GM19238 (cell line): ENCODE results near the gene NPHS1.

Source experiments
- DNase-seq: peaks from one replicate; pipeline ENCODE4 v3.0.0; 2011; ENCODE audit warnings: low spot score; ENCODE audit not compliant: insufficient read length

Gene NPHS1

DNA sequence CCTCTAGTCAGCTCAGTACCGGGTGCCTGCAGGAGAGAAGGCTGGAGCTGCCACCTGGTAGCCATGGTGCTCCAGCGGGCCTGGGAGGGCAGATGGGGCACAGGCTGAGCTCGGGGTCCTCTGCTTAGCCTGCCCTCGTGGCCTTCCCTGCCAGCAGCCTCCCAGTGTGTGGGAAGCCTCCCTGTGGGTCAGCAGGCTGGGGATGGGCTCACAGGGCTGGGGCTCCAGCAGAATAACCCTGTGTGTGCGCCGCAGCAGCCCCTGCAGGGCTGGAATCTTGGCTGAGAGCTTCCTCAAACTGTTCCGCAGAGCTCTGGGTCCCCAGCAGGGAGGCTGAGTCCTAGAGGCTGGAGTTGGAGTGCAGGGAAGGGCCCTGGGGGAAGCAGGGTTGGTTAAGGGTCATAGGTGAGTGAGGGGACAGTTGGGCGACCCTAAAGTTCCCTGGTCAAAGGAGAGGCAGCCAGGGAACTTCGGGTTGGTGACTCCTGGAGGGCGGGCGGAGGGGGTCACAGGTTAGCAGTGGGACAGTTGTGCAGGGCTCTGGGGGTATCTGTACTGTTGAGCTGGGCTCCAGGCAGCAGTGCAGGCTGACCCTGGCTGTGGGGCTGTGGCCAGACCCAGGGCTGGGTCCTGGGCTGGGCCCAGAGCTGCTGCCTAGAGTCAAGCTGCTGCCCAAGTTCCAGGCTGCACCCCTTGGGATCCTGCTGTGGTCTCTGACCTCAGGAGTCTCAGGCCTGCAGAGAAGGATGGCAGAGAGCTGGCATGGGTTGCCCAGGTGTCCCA lies 62.9 kb downstream of the NPHS1 start:
- DNase-seq: no peak

GRCh38 chr19:35788205-35788960 lies 63.9 kb downstream of the NPHS1 start:
- no peak for DNase-seq

GRCh38 chr19:35787227-35787799 lies 65.0 kb downstream of the NPHS1 start:
- DNase-seq: no peak

DNA sequence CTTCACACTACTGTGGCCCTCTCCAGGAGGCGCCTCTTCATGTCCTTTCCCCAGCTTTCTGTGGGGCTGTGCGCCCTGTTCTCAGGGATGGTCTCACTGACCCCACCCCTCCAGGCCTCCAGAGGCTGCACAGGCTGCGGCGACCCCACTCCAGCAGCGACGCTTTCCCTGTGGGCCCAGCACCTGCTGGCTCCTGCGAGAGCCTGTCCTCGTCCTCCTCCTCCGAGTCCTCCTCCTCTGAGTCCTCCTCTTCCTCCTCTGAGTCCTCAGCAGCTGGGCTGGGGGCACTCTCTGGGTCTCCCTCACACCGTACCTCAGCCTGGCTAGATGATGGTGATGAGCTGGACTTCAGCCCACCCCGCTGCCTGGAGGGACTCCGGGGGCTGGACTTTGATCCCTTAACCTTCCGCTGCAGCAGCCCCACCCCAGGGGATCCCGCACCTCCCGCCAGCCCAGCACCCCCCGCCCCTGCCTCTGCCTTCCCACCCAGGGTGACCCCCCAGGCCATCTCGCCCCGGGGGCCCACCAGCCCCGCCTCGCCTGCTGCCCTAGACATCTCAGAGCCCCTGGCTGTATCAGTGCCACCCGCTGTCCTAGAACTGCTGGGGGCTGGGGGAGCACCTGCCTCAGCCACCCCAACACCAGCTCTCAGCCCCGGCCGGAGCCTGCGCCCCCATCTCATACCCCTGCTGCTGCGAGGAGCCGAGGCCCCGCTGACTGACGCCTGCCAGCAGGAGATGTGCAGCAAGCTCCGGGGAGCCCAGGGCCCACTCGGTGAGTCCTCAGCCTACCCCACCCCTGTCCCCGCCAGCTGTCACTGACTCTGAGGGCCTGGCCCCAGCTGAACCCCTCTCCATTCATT lies 65.8 kb downstream of the NPHS1 start:
- no peak for DNase-seq

- DNase-seq: no peak
Observed at GRCh38 chr19:35785339-35785627, 67.0 kb downstream of the NPHS1 start.

GRCh38 chr19:35784503-35785338 lies 67.6 kb downstream of the NPHS1 start:
- no peak for DNase-seq

DNA sequence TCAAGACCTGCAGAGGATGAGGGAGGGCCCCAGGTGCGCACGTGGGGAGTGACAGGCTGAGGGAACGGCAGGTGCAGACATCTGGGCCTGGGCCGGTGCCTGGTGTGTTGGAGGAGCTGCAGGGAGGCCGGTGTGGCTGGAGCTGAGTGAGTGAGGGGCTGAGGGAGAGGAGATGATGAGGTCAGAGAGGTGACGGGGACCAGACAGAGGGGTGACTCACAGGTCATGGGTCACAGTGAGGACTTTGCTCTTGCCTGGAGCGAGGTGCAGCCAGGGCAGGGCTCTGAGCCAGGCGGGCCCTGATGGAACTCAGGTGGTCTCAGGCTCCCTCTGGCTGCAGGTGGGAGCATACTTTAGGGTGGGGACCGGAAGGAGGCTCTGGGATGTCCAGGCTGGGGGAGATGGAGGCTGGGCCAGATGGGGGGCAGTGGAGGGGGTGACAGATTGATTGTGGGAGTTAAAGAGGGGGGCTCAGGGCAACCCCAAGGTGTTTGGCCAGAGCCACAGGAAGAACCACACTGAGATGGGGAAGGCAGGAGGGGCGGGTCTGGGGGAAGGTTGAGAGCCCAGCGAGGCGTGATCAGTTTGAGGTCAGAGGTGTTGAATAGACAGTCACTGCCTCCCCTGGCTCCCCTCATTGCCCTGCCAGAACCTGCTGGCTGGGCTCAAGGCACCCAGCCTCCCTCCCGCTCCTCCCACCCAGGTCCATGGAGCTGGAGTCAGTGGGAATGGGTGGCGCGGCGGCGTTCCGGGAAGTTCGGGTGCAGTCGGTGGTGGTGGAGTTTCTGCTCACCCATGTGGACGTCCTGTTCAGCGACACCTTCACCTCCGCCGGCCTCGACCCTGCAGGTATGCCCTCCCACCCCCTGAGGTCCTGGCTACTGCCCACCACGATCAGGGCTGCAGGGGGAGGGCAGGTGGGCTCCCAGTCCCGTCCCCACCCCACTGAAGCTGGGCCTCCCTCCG lies 68.6 kb downstream of the NPHS1 start:
- DNase-seq: no peak

DNA sequence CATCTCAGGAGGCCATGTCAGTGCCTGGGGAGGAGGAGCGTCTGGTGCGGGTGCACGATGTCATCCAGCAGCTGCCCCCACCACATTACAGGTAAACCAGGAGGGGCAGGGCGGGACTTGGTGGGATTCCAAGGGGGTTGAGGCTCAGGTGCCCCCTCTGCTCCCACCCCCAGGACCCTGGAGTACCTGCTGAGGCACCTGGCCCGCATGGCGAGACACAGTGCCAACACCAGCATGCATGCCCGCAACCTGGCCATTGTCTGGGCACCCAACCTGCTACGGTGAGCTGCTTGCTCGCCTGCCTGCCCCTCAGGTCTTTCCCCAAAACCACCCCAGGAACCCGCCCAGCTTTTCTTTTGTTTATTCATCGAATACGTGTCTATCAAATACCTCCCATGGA lies 69.7 kb downstream of the NPHS1 start:
- DNase-seq: no peak

DNA sequence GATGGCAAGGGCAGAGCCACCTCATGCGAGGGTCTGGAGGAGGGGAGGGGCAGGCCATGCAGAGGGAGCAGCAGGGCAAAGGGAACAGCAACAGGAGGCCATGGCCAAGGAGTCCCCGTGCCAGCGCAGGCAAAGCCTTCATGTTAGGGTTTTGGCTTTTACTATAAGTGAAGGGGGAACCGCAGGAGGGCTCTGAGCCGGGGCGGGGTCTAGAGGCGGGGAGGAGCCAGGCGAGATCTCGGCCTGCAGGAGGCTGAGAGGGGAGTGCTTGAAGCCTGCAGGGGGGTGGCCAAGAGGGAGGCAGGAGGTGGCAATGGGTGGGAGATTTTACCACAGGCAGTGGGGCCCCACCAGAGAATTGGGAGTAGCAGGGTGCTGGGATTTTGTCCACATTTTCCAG lies 70.7 kb downstream of the NPHS1 start:
- DNase-seq: no peak

DNA sequence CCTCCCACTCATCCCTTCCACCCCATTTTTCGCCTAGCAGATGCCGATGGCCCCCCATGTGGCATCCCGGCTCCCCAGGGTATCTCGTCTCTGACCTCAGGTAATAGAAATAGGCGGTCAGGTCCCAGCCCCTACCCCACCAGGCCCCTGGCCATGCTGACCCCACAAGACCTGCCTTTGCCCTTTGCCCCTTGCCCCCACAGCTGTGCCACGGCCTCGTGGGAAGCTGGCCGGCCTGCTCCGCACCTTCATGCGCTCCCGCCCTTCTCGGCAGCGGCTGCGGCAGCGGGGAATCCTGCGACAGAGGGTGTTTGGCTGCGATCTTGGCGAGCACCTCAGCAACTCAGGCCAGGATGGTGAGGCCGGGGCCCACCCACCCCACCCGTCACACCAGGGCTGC lies 71.6 kb downstream of the NPHS1 start:
- no peak for DNase-seq

- no peak for DNase-seq
Observed at GRCh38 chr19:35780058-35780457, 72.2 kb downstream of the NPHS1 start.

DNA sequence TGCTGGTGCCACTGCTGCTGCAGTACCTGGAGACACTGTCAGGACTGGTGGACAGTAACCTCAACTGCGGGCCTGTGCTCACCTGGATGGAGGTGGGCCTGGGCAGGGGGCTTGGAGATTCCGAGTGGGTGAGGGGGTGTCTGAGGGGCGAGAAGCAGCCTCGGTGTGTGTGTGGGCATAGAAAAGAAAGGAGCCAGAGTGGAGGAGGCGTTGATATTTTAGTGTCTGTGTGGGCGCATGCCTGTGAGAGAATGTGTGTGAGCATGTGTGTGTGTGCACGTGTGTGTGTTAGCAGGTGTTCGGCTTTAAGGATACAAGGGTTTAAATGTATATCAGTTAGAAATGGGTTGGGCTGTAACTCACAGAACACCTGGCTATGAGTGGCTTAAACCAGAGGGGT lies 73.3 kb downstream of the NPHS1 start:
- DNase-seq: no peak

DNA sequence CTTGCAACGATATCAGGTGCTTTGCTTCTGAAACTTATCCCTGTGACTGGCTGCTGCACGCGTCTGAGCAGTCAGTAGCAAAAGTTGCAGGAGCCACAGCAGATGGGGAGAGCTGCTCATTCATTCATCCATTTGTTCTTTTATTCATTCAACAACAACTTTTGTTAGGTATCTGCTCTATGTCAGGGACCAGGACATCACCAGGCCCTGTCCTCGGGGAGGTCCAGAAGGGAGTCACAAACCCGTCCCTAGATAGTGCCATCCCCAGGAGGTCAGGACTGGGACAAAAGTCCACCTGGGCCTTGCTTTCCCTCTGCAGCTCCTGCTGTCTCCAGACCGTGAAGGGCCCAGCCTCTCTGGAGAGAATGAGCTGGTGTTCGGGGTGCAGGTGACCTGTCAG lies 74.3 kb downstream of the NPHS1 start:
- DNase-seq: no peak

GRCh38 chr19:35777086-35777841 lies 75.0 kb downstream of the NPHS1 start:
- no peak for DNase-seq

DNA sequence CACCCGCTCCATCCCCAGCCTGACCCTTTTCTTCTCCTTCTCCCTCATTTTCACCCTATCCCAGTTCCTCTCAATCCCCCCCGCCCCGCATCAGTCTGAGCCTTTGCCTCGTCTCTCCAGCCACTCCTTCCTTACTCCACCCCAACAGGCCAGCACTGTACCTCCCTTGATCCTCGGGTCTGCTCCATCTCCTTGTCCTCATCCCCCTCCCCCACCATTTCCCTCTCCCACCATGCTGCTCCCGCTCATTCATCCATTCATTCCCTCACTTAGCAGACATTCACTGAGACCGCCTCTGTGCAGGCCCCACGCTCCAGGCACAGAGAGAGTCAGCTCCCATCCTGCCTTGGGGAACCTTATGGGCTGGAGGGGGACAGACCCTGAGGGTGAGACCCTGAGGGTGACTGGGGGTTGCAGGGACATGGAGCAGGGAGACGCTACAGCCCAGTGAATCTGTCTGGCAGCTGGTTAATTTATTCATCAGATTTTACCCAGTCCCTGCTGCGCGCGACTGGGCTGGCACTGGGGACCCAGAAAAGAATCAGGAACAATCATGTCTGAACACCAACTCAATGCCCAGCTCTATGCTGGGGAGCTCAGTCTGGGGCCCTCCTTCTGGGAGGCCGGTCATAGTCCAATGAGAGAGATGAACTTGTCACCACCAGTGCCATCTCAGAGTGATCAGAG lies 76.1 kb downstream of the NPHS1 start:
- DNase-seq: no peak
